Keratinocyte (primary cell): ENCODE measurements around the gene DLG2.

Source experiments
- CTCF ChIP-seq, 3 experiments: IDR thresholded peaks in 1 of 3; conservative IDR thresholded peaks in 1 of 3; optimal IDR thresholded peaks in 1 of 3; 2 replicates in 2 of 3; 3 replicates in 1 of 3; pipeline versions ENCODE3 to v1.5.1; 2011; ENCODE audit warnings: low read length in 3 of 3, mild to moderate bottlenecking in 3 of 3, moderate library complexity in 2 of 3, control low read depth in 1 of 3, inconsistent platforms in 1 of 3; ENCODE audit not compliant: insufficient read depth in 2 of 3; ENCODE audit errors: extremely low read depth in 1 of 3
- EZH2 ChIP-seq: IDR thresholded peaks from one replicate; pipeline ENCODE4 v1.6.1; 2012; ENCODE audit warnings: inconsistent platforms, mild to moderate bottlenecking, low read length, moderate library complexity

- TF ChIP-seq EZH2, result no peak
- no peak for TF ChIP-seq CTCF (optimal IDR thresholded peaks at IDR 0.05 in 1 of 3, IDR thresholded peaks at IDR 0.05 in 1 of 3, conservative IDR thresholded peaks at IDR 0.05 in 1 of 3; ENCODE audit: extremely low read depth in 1 of 3, insufficient read depth in 2 of 3, low read length in 3 of 3)
Observed at GRCh38 chr11:84901991-84902390, 725.2 kb downstream of the DLG2 start.
